ENCODE data around the gene COL11A1.
"Not testable (repeated sequence)": the region's sequence is repeated elsewhere in the genome, so short reads cannot be mapped to it uniquely, and the experiment has no call there.

The COL11A1 gene

GRCh38 chr1:103075316-103076000, 32.9 kb downstream of the COL11A1 start:
- DNase-seq (ENCODE audit: low read depth), result no peak

- DNase-seq (ENCODE audit: low read depth), result no peak
Observed at GRCh38 chr1:103074224-103074623, 34.1 kb downstream of the COL11A1 start.

- DNase-seq (ENCODE audit: low read depth), result no peak
Observed at GRCh38 chr1:103069201-103069600, 39.1 kb downstream of the COL11A1 start.

- no peak for DNase-seq (ENCODE audit: low read depth)
Observed at GRCh38 chr1:103063921-103064320, 44.4 kb downstream of the COL11A1 start.

GRCh38 chr1:103058391-103058790, 49.9 kb downstream of the COL11A1 start:
- DNase-seq (ENCODE audit: low read depth), result no peak

GRCh38 chr1:103056423-103056822, 51.9 kb downstream of the COL11A1 start:
- no peak for DNase-seq (ENCODE audit: low read depth)

- DNase-seq (ENCODE audit: low read depth), result not testable (repeated sequence)
Observed at GRCh38 chr1:103028110-103028509, 80.2 kb downstream of the COL11A1 start.

- no peak for DNase-seq (ENCODE audit: low read depth)
Observed at GRCh38 chr1:103025858-103026409, 82.4 kb downstream of the COL11A1 start.

- no peak for DNase-seq (ENCODE audit: low read depth)
Observed at GRCh38 chr1:103024051-103024450, 84.3 kb downstream of the COL11A1 start.

GRCh38 chr1:103002005-103002404, 106.3 kb downstream of the COL11A1 start:
- DNase-seq (ENCODE audit: low read depth), result no peak

GRCh38 chr1:102978874-102979273, 129.4 kb downstream of the COL11A1 start:
- DNase-seq (ENCODE audit: low read depth), result no peak

GRCh38 chr1:102977292-102977691, 131.0 kb downstream of the COL11A1 start:
- no peak for DNase-seq (ENCODE audit: low read depth)

GRCh38 chr1:102970496-102971078, 137.7 kb downstream of the COL11A1 start:
- no peak for DNase-seq (ENCODE audit: low read depth)

GRCh38 chr1:102967786-102968185, 140.5 kb downstream of the COL11A1 start:
- no peak for DNase-seq (ENCODE audit: low read depth)

- no peak for DNase-seq (ENCODE audit: low read depth)
Observed at GRCh38 chr1:102961549-102961948, 146.8 kb downstream of the COL11A1 start.

GRCh38 chr1:102954576-102954975, 153.7 kb downstream of the COL11A1 start:
- no peak for DNase-seq (ENCODE audit: low read depth)

- no peak for DNase-seq (ENCODE audit: low read depth)
Observed at GRCh38 chr1:102952400-102952799, 155.9 kb downstream of the COL11A1 start.

- no peak for DNase-seq (ENCODE audit: low read depth)
Observed at GRCh38 chr1:102942324-102942723, 166.0 kb downstream of the COL11A1 start.

- DNase-seq (ENCODE audit: low read depth), result no peak
Observed at GRCh38 chr1:102941366-102941947, 166.9 kb downstream of the COL11A1 start.

- DNase-seq (ENCODE audit: low read depth), result no peak
Observed at GRCh38 chr1:102937401-102937800, 170.9 kb downstream of the COL11A1 start.

GRCh38 chr1:102933362-102933761, 175.0 kb downstream of the COL11A1 start:
- not testable (repeated sequence) for DNase-seq (ENCODE audit: low read depth)

- no peak for DNase-seq (ENCODE audit: low read depth)
Observed at GRCh38 chr1:102919659-102920058, 188.7 kb downstream of the COL11A1 start.

- DNase-seq (ENCODE audit: low read depth), result no peak
Observed at GRCh38 chr1:102901996-102902395, 206.3 kb downstream of the COL11A1 start.
